ENCODE measurements around the gene CCDC110. TPM values are rescaled to one million over a fixed set of nuclear protein-coding genes. Genes with fewer than 3 reads are reported as not detected.

The CCDC110 gene
- polyA plus RNA-seq, 1 of the 3 experiments (the other 2 are of a cell fraction) = 0.05 TPM

DNA sequence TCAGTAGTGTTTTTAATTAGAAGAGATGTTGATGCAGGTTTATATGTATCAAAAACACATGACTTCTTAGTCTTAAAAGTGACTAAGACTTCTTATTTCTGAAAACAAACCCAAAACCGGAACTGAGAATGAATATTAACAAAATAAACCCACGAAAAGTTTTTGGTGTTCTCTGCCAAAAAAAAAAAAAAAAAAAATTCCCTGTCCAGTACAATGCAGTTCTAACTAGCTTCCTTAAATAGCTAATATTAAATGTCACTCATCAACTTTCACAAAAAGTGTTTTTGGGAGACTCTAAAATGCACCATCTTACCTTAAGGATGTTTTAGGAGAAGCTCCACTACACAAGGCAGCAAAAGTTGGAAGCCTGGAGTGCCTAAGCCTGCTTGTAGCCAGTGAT lies 72.9 kb downstream of the CCDC110 start (continued):
- no peak for TF ChIP-seq FOXJ3 (CRISPR knock-in tag; IDR thresholded peaks at IDR 0.05)
- TF ChIP-seq POLR2AphosphoS5 (IDR thresholded peaks at IDR 0.05; ENCODE audit: low read depth, low read length) = no peak

DNA sequence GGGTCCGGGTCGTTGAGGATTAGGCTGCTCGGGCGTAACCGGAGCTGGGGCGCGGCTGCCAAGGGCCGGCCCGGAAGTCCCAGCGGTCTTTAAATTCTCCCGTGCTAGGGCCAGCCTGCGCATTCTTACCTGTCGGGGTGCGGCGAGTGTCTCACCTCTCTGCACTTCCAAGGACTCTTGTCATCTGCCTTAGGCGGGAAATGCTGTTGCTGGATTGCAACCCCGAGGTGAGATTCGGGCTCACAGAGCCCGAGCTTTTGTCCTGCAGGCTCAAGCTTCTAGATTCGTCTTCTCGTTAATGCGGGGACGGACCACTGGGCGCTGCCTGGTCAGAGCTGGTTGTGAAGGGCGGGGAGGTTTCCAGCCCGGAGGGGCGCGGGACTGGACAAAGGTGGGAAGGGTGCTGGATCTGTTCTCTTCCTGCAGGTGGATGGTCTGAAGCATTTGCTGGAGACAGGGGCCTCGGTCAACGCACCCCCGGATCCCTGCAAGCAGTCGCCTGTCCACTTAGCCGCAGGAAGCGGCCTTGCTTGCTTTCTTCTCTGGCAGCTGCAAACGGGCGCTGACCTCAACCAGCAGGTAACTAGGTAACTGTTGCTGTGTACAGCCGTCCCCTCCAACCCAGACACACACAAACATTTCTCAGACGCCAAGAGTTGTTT lies 74.7 kb downstream of the CCDC110 start, which contains the start of gene ANKRD37:
TSS of gene ANKRD37 (plus strand) at position 118 of the 662 bp plus-strand sequence. CDS start at position 201, 83 bp downstream.
- Histone ChIP-seq H3K27me3 (ENCODE audit: insufficient read depth) (no peaks in the 10 kb centered on the region), H2AFZ (ENCODE audit: low read depth) (peak within 1 kb of the TSS; percentile 74), H3K4me1 (ENCODE audit: control insufficient read depth in 1 of 2, insufficient read depth in 2 of 2, low read depth in 1 of 2, low read length in 1 of 2) (peaks cover 6 to 8% of the 10 kb centered on the region in 2 experiments; a peak in 3 of 4 replicates), H3K9ac (peak within 1 kb of the TSS; percentile 90), H3K79me2 (ENCODE audit: insufficient read depth) (0 out of 2 replicates have a peak, but pooled peaks cover 8% of the 10 kb centered on the region), H3F3A (replicated peaks; ENCODE audit: insufficient read depth) (peaks cover 14% of the 10 kb centered on the region), H4K20me1 (ENCODE audit: insufficient read depth) (no peaks in the 10 kb centered on the region), H3K4me3 (ENCODE audit: low read depth in 2 of 2, low read length in 1 of 2) (peak within 1 kb of the TSS; percentile 74 to 78), H3K27ac (ENCODE audit: low read depth in 2 of 2, low read length in 1 of 2) (peak within 1 kb of the TSS; percentile 94 to 98), H3K4me2 (peak within 1 kb of the TSS; percentile 99), H3K36me3 (replicated peaks in 1 of 2; ENCODE audit: control insufficient read depth in 1 of 2, insufficient read depth in 2 of 2, low read length in 1 of 2) (peaks cover 26 to 36% of the 10 kb centered on the region in 2 experiments), H3K9me3 (no peaks in the 10 kb centered on the region), H3K9me2 (no peaks in the 10 kb centered on the region)
- no peak for TF ChIP-seq RAD21 (IDR thresholded peaks at IDR 0.05; ENCODE audit: low read length)
- DNase-seq = peak; percentile 43
- CTCF ChIA-PET = interaction anchor here (1.1 to 3.8 kb wide), 4 partner anchors 165 to 641 kb away, joined by 5 to 19 read pairs (median 10); partner anchors contain the start of gene SNX25
- POLR2A ChIA-PET = interaction anchor here (0.7 to 2.2 kb wide), 14 partner anchors 8 to 625 kb away, joined by 3 to 14 read pairs (median 4); partner anchors contain the start of genes SLC25A4, SNX25 and UFSP2
- 29% methylated on average over 19 of the region's 38 CpGs for WGBS (ENCODE audit: low lambda C conversion rate)

DNA sequence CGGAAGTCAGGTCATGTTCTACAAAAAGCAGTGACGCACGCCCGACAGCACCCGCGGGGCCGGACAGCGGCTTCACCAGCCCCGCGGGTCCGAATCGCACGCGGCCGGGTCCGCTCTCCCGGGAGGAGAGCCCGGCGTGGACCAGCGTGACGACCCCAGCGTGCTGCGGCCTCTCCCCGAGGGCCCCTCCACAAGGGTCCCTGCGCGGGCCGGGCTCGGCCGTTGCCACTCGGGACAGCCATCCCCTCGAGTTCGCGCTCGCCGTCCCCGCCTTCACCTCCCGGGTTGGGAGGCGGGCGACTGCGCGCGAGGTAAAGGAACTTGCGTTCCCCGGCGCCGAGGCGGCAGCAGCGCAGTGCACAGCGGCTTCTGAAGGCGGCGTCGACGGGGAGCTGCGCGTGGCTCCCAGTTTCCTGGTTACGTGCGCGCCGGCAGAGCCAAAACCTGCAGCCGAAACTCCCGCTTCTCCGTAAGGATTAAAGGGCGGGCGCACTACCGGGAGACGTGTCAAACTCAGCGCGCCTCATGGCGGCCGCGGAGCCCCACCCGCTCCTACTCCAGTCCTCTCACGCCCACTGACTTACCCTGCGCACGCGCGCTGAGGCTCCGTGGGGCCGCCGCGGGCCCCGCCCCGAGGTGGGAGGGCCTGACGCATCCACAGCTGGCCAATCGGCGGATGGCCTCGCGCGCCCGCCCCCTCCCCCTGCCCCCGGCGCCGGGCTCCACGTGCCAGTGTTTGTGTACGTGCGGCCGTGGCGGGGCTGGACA lies 75.4 kb downstream of the CCDC110 start:
- H4K20me1 ChIP-seq (ENCODE audit: insufficient read depth) = no peaks in the 10 kb centered on the region
- peak overlapping the region; percentile 90 for H3K9ac ChIP-seq
- H2AFZ ChIP-seq (ENCODE audit: low read depth) = peak overlapping the region; percentile 74
- H3K27ac ChIP-seq (ENCODE audit: low read depth in 2 of 2, low read length in 1 of 2) = peak overlapping the region; percentile 94 to 98
- H3F3A ChIP-seq (replicated peaks; ENCODE audit: insufficient read depth) = peaks cover 9% of the 10 kb centered on the region
- H3K9me2 ChIP-seq = no peaks in the 10 kb centered on the region
- peak; percentile 99 for DNase-seq
- 0% methylated on average over 11 of the region's 98 CpGs for WGBS (ENCODE audit: low lambda C conversion rate)
- H3K79me2 ChIP-seq (ENCODE audit: insufficient read depth) = 0 out of 2 replicates have a peak, but pooled peaks cover 8% of the 10 kb centered on the region
- no peaks in the 10 kb centered on the region for H3K9me3 ChIP-seq
- peak overlapping the region; percentile 74 to 78 for H3K4me3 ChIP-seq (ENCODE audit: low read depth in 2 of 2, low read length in 1 of 2)
- peaks cover 26 to 29% of the 10 kb centered on the region in 2 experiments for H3K36me3 ChIP-seq (replicated peaks in 1 of 2; ENCODE audit: control insufficient read depth in 1 of 2, insufficient read depth in 2 of 2, low read length in 1 of 2)
- H3K4me2 ChIP-seq = peak overlapping the region; percentile 99
- peaks cover 6 to 8% of the 10 kb centered on the region in 2 experiments; a peak in 3 of 4 replicates for H3K4me1 ChIP-seq (ENCODE audit: control insufficient read depth in 1 of 2, insufficient read depth in 2 of 2, low read depth in 1 of 2, low read length in 1 of 2)
- H3K27me3 ChIP-seq (ENCODE audit: insufficient read depth) = no peaks in the 10 kb centered on the region
- ChIA-PET POLR2A (interaction anchor here (0.7 to 2.2 kb wide), 17 partner anchors 8 to 662 kb away, joined by 3 to 14 read pairs (median 4); partner anchors contain the start of genes CENPU, SLC25A4, SNX25 and UFSP2), CTCF (interaction anchor here (0.9 to 3.8 kb wide), 5 partner anchors 164 to 641 kb away, joined by 3 to 19 read pairs (median 8); partner anchors contain the start of gene SNX25)
- TF ChIP-seq, protein P1, sequence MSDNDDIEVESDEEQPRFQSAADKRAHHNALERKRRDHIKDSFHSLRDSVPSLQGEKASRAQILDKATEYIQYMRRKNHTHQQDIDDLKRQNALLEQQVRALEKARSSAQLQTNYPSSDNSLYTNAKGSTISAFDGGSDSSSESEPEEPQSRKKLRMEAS (IDR thresholded peaks at IDR 0.05; ENCODE audit: low read depth) = peak; percentile 95
- no peak; the same call in 1 of the 2 replicates for TF ChIP-seq MEF2A (IDR thresholded peaks at IDR 0.05; ENCODE audit: borderline replicate concordance, low read depth)
- TF ChIP-seq SMC3 (IDR thresholded peaks at IDR 0.05; ENCODE audit: low read depth, low read length) = no peak
- no peak; the same call in 1 of the 2 replicates for TF ChIP-seq TCF12 (IDR thresholded peaks at IDR 0.05)
- peak; percentile 45; the same call in 1 of the 2 replicates for TF ChIP-seq RCOR1 (IDR thresholded peaks at IDR 0.05; ENCODE audit: low read length)
- TF ChIP-seq, protein P2, sequence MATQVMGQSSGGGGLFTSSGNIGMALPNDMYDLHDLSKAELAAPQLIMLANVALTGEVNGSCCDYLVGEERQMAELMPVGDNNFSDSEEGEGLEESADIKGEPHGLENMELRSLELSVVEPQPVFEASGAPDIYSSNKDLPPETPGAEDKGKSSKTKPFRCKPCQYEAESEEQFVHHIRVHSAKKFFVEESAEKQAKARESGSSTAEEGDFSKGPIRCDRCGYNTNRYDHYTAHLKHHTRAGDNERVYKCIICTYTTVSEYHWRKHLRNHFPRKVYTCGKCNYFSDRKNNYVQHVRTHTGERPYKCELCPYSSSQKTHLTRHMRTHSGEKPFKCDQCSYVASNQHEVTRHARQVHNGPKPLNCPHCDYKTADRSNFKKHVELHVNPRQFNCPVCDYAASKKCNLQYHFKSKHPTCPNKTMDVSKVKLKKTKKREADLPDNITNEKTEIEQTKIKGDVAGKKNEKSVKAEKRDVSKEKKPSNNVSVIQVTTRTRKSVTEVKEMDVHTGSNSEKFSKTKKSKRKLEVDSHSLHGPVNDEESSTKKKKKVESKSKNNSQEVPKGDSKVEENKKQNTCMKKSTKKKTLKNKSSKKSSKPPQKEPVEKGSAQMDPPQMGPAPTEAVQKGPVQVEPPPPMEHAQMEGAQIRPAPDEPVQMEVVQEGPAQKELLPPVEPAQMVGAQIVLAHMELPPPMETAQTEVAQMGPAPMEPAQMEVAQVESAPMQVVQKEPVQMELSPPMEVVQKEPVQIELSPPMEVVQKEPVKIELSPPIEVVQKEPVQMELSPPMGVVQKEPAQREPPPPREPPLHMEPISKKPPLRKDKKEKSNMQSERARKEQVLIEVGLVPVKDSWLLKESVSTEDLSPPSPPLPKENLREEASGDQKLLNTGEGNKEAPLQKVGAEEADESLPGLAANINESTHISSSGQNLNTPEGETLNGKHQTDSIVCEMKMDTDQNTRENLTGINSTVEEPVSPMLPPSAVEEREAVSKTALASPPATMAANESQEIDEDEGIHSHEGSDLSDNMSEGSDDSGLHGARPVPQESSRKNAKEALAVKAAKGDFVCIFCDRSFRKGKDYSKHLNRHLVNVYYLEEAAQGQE (IDR thresholded peaks at IDR 0.05; ENCODE audit: low read depth, low read length) = peak; percentile 89
- no peak for TF ChIP-seq CHD2 (IDR thresholded peaks at IDR 0.05; ENCODE audit: low read length, partially characterized antibody)
- TF ChIP-seq EP300 (IDR thresholded peaks at IDR 0.05; ENCODE audit: borderline replicate concordance in 1 of 2, low read depth in 1 of 2, low read length in 1 of 2) = 0 out of 4 replicates have a peak, but pooled peaks of 1 of the 2 experiments have one; percentile 6
- peak; percentile 24 for TF ChIP-seq POLR2AphosphoS5 (IDR thresholded peaks at IDR 0.05; ENCODE audit: low read depth, low read length)
- no peak for TF ChIP-seq TAF1 (IDR thresholded peaks at IDR 0.05; ENCODE audit: borderline replicate concordance, low read depth, low read length)
- 0 out of 2 replicates have a peak, but pooled peaks have one; percentile 0 for TF ChIP-seq GABPA (IDR thresholded peaks at IDR 0.05; ENCODE audit: low read depth)
- TF ChIP-seq RXRA (IDR thresholded peaks at IDR 0.05; ENCODE audit: borderline replicate concordance, low read depth) = no peak
- TF ChIP-seq FOXM1 (IDR thresholded peaks at IDR 0.05; ENCODE audit: low read depth) = 0 out of 2 replicates have a peak, but pooled peaks have one; percentile 11
- peak; percentile 96 for TF ChIP-seq SIN3A (IDR thresholded peaks at IDR 0.05; ENCODE audit: borderline replicate concordance, low read depth, low read length)
- TF ChIP-seq, protein P3, sequence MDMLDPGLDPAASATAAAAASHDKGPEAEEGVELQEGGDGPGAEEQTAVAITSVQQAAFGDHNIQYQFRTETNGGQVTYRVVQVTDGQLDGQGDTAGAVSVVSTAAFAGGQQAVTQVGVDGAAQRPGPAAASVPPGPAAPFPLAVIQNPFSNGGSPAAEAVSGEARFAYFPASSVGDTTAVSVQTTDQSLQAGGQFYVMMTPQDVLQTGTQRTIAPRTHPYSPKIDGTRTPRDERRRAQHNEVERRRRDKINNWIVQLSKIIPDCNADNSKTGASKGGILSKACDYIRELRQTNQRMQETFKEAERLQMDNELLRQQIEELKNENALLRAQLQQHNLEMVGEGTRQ (IDR thresholded peaks at IDR 0.05; ENCODE audit: borderline replicate concordance, low read depth, low read length) = no peak
- TF ChIP-seq JUND (IDR thresholded peaks at IDR 0.05) = no peak
